HG03565 (cell line): ENCODE data around the gene ARHGAP15.

Source experiments
- ATAC-seq: cut with Tn5 transposase; IDR thresholded peaks from one replicate; pipeline ENCODE4 v1.9.1; 2021; ENCODE audit warnings: mild to moderate bottlenecking, moderate library complexity; ENCODE audit not compliant: unreplicated experiment

Gene ARHGAP15

DNA sequence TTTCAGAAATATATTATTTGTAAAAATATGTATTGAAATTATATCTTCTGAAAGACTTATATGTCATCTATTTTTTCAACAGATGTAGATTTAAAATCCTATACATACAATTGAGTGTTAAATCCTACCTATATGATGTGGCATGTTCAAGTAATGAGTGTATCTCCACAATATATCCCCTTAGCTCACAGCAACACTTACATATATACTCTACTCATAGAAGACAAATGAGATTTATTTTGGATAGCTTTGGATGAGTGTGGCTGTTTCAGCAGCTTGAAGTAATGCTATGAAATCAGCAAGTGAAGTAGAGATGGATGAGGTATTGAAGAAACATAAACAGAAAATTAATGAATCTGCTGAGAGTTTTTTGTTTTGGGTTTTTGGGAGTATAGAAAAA lies 263.1 kb downstream of the ARHGAP15 start:
- no peak for ATAC-seq

- no peak for ATAC-seq
Measured at GRCh38 chr2:143394062-143394461, 264.8 kb downstream of the ARHGAP15 start.

GRCh38 chr2:143397884-143398614 lies 268.8 kb downstream of the ARHGAP15 start:
- ATAC-seq: peak; percentile 64

GRCh38 chr2:143398781-143399180 lies 269.6 kb downstream of the ARHGAP15 start:
- no peak for ATAC-seq

- ATAC-seq: no peak
Measured at GRCh38 chr2:143399631-143400069, 270.4 kb downstream of the ARHGAP15 start.

DNA sequence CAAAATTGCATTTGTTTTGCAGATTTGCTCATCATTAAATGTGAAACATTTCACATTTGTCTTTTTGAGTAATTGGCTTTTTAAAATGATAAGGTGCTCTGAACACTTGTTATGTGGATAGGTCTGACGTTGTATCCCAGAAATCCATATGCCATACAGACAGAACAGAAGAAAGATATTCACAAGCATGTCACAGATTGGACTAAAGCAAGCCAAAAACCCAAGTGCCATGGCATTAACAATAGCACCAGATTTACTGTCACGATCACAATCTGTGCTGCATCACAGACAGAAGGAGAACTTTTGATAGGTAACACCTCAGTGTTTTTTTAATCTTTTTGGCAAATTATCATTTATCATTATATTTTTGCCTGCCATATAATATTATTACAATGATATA lies 272.6 kb downstream of the ARHGAP15 start:
- ATAC-seq: no peak

GRCh38 chr2:143402451-143402850 lies 273.2 kb downstream of the ARHGAP15 start:
- no peak for ATAC-seq

GRCh38 chr2:143410082-143410897 lies 281.1 kb downstream of the ARHGAP15 start:
- no peak for ATAC-seq

DNA sequence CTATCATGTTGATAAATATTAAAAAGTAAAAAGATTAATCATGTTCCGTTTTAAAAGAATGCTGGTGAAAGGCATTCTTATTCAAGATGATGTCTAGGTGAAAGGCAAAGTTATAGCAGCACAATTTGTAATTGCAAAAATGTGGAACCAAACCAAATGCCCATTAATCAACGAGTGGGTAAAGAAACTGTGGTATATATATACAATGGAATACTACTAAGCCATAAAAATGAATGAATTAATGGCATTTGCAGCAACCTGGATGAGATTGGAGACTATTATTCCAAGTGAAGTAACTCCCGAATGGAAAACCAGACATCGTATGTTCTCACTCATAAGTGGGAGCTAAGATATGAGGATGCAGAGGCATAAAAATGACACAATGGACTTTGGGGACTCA lies 286.4 kb downstream of the ARHGAP15 start:
- ATAC-seq: no peak

GRCh38 chr2:143417428-143417827 lies 288.2 kb downstream of the ARHGAP15 start:
- ATAC-seq: no peak

- no peak for ATAC-seq
Measured at GRCh38 chr2:143420313-143420712, 291.1 kb downstream of the ARHGAP15 start.

GRCh38 chr2:143422681-143423080 lies 293.5 kb downstream of the ARHGAP15 start:
- ATAC-seq: peak; percentile 87

- ATAC-seq: no peak
Measured at GRCh38 chr2:143425896-143426295, 296.7 kb downstream of the ARHGAP15 start.

- ATAC-seq: no peak
Measured at GRCh38 chr2:143426296-143426695, 297.1 kb downstream of the ARHGAP15 start.

DNA sequence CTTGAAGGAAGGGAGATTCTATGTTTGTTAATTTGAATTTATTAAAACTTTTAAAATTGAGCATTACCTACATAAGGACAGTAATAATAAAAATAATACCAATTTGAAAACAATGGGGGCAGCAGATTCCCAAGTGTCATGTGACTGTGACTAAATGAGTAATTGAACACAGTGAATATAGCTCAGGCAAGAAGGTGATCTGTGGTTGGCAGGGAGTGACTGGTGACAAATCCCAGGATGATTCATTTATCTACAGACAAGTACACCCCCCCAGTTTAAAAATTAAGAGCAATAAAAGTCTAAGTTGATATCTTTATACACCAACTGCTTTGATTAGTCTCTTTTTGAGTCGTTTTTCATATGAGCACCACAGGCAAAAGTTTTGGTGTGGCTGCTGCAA lies 299.5 kb downstream of the ARHGAP15 start:
- no peak for ATAC-seq

DNA sequence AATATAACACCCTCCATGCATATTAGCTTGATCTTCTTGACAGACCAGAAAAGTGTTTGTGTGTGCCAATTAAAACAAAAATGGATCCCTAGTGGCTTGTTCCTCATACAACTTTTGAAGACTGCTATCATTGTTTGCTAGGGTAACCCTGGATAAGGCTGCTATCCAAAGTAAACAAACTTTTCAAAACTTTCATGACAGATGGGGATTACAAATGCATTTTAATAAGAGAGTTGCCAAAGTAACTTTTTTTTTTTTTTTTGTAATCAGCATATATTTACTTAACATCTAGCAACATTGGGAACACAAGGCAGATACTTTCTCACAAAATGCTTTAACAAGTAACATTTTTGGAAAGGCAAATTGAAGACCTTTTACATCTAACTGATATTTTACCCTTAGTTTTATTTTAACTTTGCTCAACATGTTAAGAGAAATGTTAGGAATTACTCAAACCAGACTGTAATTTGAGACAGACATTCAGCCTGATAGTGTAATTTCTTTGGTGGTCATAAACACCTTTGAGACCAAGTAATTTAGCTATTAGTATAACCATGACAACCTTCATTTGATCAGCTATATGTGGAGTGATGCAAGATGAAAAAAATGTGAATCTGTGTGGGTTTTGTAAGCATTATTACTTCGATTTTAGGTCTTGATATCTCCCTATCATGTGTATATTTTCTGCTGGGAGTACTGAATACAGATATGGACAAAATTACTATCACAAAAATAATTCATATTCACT lies 300.9 kb downstream of the ARHGAP15 start:
- no peak for ATAC-seq

DNA sequence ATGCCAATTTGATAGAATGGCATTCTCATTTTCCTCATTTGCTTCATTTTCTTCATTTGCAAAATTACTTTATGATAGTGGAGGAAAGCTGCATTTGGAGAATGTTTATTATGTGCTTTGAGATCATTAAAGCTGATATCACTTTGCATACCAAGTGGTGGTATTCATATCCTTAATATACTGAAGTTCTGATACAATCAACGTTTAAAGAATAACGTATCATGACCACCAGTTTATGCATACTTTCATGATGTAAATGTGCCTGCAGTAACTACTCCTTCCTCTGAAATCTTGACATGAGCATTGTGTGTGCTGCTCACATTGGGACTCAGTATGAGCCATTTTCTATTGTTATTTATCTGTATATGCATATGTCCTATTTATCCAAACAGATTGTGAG lies 302.1 kb downstream of the ARHGAP15 start:
- no peak for ATAC-seq

GRCh38 chr2:143433251-143433650 lies 304.0 kb downstream of the ARHGAP15 start:
- ATAC-seq: no peak

GRCh38 chr2:143433840-143434239 lies 304.6 kb downstream of the ARHGAP15 start:
- no peak for ATAC-seq

DNA sequence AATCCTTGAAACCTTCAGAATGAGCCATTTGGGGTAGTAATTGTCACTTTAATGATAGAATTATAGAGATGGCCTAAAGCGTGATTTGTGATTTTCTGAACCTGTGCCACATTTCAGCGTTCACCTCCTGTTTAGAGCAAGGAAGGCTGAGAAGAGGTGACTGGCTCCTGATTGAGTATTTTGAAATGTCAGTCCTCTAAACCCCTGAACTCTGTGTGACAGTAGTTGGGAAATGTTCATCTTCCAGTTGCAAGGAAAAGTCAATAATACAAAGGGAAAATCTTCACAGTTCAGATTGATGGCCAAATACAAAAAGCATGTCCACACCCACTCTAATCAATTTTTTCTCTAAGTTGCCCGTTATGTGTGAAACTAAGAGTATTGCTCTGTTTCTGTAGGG lies 305.2 kb downstream of the ARHGAP15 start:
- ATAC-seq: no peak

- no peak for ATAC-seq
Measured at GRCh38 chr2:143435131-143435530, 305.9 kb downstream of the ARHGAP15 start.
